HG02870 (cell line): ENCODE data around the gene CATSPER4.

Experiments used
- ATAC-seq: cut with Tn5 transposase; IDR thresholded peaks from one replicate; pipeline ENCODE4 v1.9.1; 2021; ENCODE audit warnings: mild to moderate bottlenecking, moderate library complexity; ENCODE audit not compliant: unreplicated experiment

Gene CATSPER4

GRCh38 chr1:26190373-26190987 lies at the start of gene CATSPER4:
TSS of gene CATSPER4 (plus strand) at chr1:26190602. CDS start at chr1:26190628, 26 bp downstream.
- ATAC-seq: no peak

- ATAC-seq: no peak
These were observed 48.2 kb upstream of the CATSPER4 start for GRCh38 chr1:26142159-26142558.

- ATAC-seq: no peak
These were observed 45.1 kb upstream of the CATSPER4 start for GRCh38 chr1:26145041-26145959.

GRCh38 chr1:26145960-26146294 lies 44.5 kb upstream of the CATSPER4 start:
- ATAC-seq: no peak

- ATAC-seq: no peak
These were observed 41.5 kb upstream of the CATSPER4 start for GRCh38 chr1:26148887-26149286.

GRCh38 chr1:26153966-26154532 lies 36.4 kb upstream of the CATSPER4 start:
- ATAC-seq: no peak

- ATAC-seq: no peak
These were observed 35.7 kb upstream of the CATSPER4 start for GRCh38 chr1:26154750-26155149.

- no peak for ATAC-seq
These were observed 34.8 kb upstream of the CATSPER4 start for GRCh38 chr1:26155370-26156284.

GRCh38 chr1:26156285-26157038 lies 33.9 kb upstream of the CATSPER4 start:
- ATAC-seq: no peak

GRCh38 chr1:26158271-26158907 lies 32.0 kb upstream of the CATSPER4 start:
- ATAC-seq: no peak

- ATAC-seq: no peak
These were observed 31.3 kb upstream of the CATSPER4 start, which contains the start of gene FAM110D for GRCh38 chr1:26158908-26159742. TSS of gene FAM110D (plus strand) at chr1:26159079. CDS start at chr1:26161292, 2,213 bp downstream.

GRCh38 chr1:26159743-26160039 lies 30.7 kb upstream of the CATSPER4 start:
- no peak for ATAC-seq

- ATAC-seq: no peak
These were observed 29.6 kb upstream of the CATSPER4 start for GRCh38 chr1:26160527-26161414.

- ATAC-seq: no peak
These were observed 28.8 kb upstream of the CATSPER4 start for GRCh38 chr1:26161415-26162219.

- no peak for ATAC-seq
These were observed 28.1 kb upstream of the CATSPER4 start for GRCh38 chr1:26162220-26162709.

GRCh38 chr1:26163684-26164035 lies 26.7 kb upstream of the CATSPER4 start:
- ATAC-seq: no peak
